ENCODE data around the gene LHX8. TPM values are rescaled to one million over a fixed set of nuclear protein-coding genes. Genes with fewer than 3 reads are reported as not detected.

Gene LHX8
- total RNA-seq, 4 donors from 2014 or later: not detected

GRCh38 chr1:75125161-75125726 is 8.9 kb upstream of the LHX8 start:
- H3K4me3 ChIP-seq: no peak overlapping the region

GRCh38 chr1:75126611-75127101 is 7.5 kb upstream of the LHX8 start:
- H3K4me3 ChIP-seq: no peak overlapping the region
- TF ChIP-seq POLR2AphosphoS5 (IDR thresholded peaks at IDR 0.05) (no peak), POLR2A (IDR thresholded peaks at IDR 0.05) (no peak), EP300 (IDR thresholded peaks at IDR 0.05) (no peak)
- TF ChIP-seq, protein P1, sequence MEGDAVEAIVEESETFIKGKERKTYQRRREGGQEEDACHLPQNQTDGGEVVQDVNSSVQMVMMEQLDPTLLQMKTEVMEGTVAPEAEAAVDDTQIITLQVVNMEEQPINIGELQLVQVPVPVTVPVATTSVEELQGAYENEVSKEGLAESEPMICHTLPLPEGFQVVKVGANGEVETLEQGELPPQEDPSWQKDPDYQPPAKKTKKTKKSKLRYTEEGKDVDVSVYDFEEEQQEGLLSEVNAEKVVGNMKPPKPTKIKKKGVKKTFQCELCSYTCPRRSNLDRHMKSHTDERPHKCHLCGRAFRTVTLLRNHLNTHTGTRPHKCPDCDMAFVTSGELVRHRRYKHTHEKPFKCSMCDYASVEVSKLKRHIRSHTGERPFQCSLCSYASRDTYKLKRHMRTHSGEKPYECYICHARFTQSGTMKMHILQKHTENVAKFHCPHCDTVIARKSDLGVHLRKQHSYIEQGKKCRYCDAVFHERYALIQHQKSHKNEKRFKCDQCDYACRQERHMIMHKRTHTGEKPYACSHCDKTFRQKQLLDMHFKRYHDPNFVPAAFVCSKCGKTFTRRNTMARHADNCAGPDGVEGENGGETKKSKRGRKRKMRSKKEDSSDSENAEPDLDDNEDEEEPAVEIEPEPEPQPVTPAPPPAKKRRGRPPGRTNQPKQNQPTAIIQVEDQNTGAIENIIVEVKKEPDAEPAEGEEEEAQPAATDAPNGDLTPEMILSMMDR (IDR thresholded peaks at IDR 0.05): no peak
- peaks cover 9% of the 10 kb centered on the region for H3K4me1 ChIP-seq
- peaks cover 78% of the 10 kb centered on the region for H3K27me3 ChIP-seq
- WGBS: 68% methylated on average over 12 of the region's 12 CpGs
- no peak overlapping the region for H3K27ac ChIP-seq
- H3K36me3 ChIP-seq: no peaks in the 10 kb centered on the region
- DNase-seq (ENCODE audit: low spot score in 2 of 2): no peak
- no peaks in the 10 kb centered on the region for H3K9me3 ChIP-seq

More at GRCh38 chr1:75125161-75125726, 8.9 kb upstream of the LHX8 start:
- Histone ChIP-seq H3K9me3 (no peaks in the 10 kb centered on the region), H3K27ac (no peak overlapping the region), H3K36me3 (no peaks in the 10 kb centered on the region), H3K4me1 (peaks cover 2% of the 10 kb centered on the region), H3K27me3 (peaks cover 75% of the 10 kb centered on the region)
- DNase-seq (ENCODE audit: low spot score in 2 of 2): no peak
- TF ChIP-seq EP300 (IDR thresholded peaks at IDR 0.05): no peak
- TF ChIP-seq, protein P1 (IDR thresholded peaks at IDR 0.05): no peak
- no peak for TF ChIP-seq POLR2A (IDR thresholded peaks at IDR 0.05)
- TF ChIP-seq POLR2AphosphoS5 (IDR thresholded peaks at IDR 0.05): no peak
- WGBS: 65% methylated on average over 37 of the region's 38 CpGs

DNA sequence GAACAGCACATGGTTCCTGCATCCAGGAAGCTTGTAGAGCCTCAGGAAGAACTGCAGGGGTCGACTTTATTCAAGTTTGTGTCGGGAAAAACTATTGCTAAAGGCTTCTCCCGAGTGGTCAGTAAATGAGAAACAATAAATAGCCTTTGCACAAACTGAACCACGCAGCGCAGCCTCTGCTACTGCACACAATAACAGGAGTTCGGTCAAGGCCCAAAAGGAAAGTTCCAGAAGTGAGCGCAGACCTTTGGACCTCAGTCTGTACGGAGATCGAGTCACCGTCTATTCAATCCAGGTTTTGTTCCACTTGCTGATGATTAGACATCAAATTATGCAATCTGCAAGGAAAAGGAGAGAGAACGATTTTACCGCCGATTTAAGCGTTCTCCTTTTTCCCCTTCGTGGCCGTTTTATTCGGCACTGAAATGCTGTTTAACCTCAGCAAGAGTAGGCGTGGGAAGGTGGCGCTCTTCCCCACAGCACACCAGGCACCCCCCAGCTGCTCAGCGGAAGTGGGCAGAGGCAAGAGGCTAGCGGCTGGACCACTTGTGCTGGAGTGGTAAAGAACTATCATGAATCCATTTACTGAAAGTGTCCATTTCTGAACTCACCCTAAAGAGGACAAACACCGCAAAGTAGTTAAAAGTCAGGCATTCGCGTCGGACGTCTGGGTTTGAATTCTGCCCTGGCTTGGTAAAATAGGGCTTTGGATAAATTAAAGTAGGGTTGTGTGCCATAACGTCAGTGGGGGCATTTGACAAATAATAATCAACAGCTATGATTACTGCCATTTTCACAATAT is 6.1 kb upstream of the LHX8 start:
- 18% methylated on average over 27 of the region's 27 CpGs for WGBS
- H3K4me1 ChIP-seq: peaks cover 9% of the 10 kb centered on the region
- H3K36me3 ChIP-seq: no peaks in the 10 kb centered on the region
- peaks cover 92% of the 10 kb centered on the region for H3K27me3 ChIP-seq
- no peaks in the 10 kb centered on the region for H3K9me3 ChIP-seq
- no peak overlapping the region for H3K4me3 ChIP-seq
- no peak for DNase-seq (ENCODE audit: low spot score in 2 of 2)
- TF ChIP-seq POLR2A (IDR thresholded peaks at IDR 0.05): no peak
- TF ChIP-seq EP300 (IDR thresholded peaks at IDR 0.05): no peak
- TF ChIP-seq POLR2AphosphoS5 (IDR thresholded peaks at IDR 0.05): no peak
- TF ChIP-seq, protein P1 (IDR thresholded peaks at IDR 0.05): no peak
- no peak overlapping the region for H3K27ac ChIP-seq

DNA sequence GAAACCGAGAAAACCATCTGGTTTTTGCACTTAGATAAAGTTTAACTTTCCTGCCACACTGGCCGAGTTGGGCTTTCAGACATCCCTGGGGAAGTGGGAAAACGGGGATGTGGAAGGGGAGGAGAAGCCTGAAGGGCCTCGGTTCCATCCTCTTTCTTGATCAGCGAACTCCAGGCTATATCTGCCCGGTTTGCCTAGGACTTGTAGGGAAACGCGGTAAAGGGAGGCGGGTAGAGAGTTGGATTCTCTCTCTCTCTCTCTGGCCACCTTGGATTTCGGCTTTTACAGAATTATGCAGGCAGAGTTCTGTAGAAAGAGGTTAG is 4.6 kb upstream of the LHX8 start:
- no peak overlapping the region for H3K4me3 ChIP-seq
- 6% methylated on average over 10 of the region's 10 CpGs for WGBS
- H3K4me1 ChIP-seq: peaks cover 14% of the 10 kb centered on the region
- H3K36me3 ChIP-seq: no peaks in the 10 kb centered on the region
- H3K9me3 ChIP-seq: no peaks in the 10 kb centered on the region
- no peak overlapping the region for H3K27ac ChIP-seq
- peaks cover 100% of the 10 kb centered on the region for H3K27me3 ChIP-seq
- TF ChIP-seq, protein P1 (IDR thresholded peaks at IDR 0.05): no peak
- no peak for TF ChIP-seq EP300 (IDR thresholded peaks at IDR 0.05)
- no peak for TF ChIP-seq POLR2AphosphoS5 (IDR thresholded peaks at IDR 0.05)
- TF ChIP-seq POLR2A (IDR thresholded peaks at IDR 0.05): no peak
- DNase-seq (ENCODE audit: low spot score in 2 of 2): no peak
